ENCODE data around the gene ERC1.

ERC1 gene

GRCh38 chr12:1059162-1059561 is 68.1 kb downstream of the ERC1 start:
- H3K27me3 ChIP-seq (ENCODE audit: insufficient read depth, poor library complexity, severe bottlenecking), result no peaks in the 10 kb centered on the region
- TF ChIP-seq GABPA (IDR thresholded peaks at IDR 0.05; ENCODE audit: low read depth) (no peak), SPI1 (IDR thresholded peaks at IDR 0.05; ENCODE audit: borderline replicate concordance, low read depth) (no peak), CTCF (IDR thresholded peaks at IDR 0.05; ENCODE audit: insufficient read depth, low read length) (no peak), POLR2AphosphoS5 (IDR thresholded peaks at IDR 0.05; ENCODE audit: low read depth) (no peak)
- TF ChIP-seq, protein P1, sequence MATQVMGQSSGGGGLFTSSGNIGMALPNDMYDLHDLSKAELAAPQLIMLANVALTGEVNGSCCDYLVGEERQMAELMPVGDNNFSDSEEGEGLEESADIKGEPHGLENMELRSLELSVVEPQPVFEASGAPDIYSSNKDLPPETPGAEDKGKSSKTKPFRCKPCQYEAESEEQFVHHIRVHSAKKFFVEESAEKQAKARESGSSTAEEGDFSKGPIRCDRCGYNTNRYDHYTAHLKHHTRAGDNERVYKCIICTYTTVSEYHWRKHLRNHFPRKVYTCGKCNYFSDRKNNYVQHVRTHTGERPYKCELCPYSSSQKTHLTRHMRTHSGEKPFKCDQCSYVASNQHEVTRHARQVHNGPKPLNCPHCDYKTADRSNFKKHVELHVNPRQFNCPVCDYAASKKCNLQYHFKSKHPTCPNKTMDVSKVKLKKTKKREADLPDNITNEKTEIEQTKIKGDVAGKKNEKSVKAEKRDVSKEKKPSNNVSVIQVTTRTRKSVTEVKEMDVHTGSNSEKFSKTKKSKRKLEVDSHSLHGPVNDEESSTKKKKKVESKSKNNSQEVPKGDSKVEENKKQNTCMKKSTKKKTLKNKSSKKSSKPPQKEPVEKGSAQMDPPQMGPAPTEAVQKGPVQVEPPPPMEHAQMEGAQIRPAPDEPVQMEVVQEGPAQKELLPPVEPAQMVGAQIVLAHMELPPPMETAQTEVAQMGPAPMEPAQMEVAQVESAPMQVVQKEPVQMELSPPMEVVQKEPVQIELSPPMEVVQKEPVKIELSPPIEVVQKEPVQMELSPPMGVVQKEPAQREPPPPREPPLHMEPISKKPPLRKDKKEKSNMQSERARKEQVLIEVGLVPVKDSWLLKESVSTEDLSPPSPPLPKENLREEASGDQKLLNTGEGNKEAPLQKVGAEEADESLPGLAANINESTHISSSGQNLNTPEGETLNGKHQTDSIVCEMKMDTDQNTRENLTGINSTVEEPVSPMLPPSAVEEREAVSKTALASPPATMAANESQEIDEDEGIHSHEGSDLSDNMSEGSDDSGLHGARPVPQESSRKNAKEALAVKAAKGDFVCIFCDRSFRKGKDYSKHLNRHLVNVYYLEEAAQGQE (IDR thresholded peaks at IDR 0.05; ENCODE audit: insufficient replicate concordance, low read depth), result no peak

GRCh38 chr12:1063852-1064251 is 72.8 kb downstream of the ERC1 start:
- Histone ChIP-seq H3K27me3 (ENCODE audit: insufficient read depth, poor library complexity, severe bottlenecking) (no peaks in the 10 kb centered on the region), H3K27ac (replicated peaks) (no peak overlapping the region), H3K4me3 (replicated peaks; ENCODE audit: insufficient read depth, low read length) (no peak overlapping the region)
- no peak for TF ChIP-seq GABPA (IDR thresholded peaks at IDR 0.05; ENCODE audit: low read depth)
- TF ChIP-seq CTCF (IDR thresholded peaks at IDR 0.05; ENCODE audit: insufficient read depth, low read length), result no peak
- no peak for TF ChIP-seq POLR2AphosphoS5 (IDR thresholded peaks at IDR 0.05; ENCODE audit: low read depth)
- DNase-seq (ENCODE audit: low read depth in 1 of 2, low spot score in 1 of 2), result no peak

More at GRCh38 chr12:1059162-1059561, 68.1 kb downstream of the ERC1 start:
- H3K27ac ChIP-seq (replicated peaks), result no peak overlapping the region
- no peak for DNase-seq (ENCODE audit: low read depth in 1 of 2, low spot score in 1 of 2)
- no peak overlapping the region for H3K4me3 ChIP-seq (replicated peaks; ENCODE audit: insufficient read depth, low read length)

DNA sequence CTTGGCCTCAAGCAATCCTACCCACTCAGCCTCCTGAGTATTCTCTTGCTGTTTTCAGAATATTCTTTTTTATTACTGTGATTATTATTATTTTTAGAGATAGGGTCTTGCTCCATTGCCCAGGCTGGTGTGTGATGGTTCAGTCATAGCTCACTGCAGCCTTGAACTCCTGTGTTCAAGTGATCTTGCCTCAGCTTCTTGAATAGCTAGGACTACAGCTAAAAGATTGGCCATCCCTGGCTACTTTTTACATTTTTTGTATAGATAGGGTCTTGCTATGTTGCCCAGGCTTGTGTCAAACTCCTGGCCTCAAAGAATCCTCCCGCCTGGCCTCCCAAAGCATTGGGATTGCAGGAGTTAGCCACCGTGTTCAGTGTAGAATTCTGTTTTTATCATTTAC is 73.3 kb downstream of the ERC1 start:
- Histone ChIP-seq H3K4me3 (replicated peaks; ENCODE audit: insufficient read depth, low read length) (no peak overlapping the region), H3K27ac (replicated peaks) (no peak overlapping the region), H3K27me3 (ENCODE audit: insufficient read depth, poor library complexity, severe bottlenecking) (no peaks in the 10 kb centered on the region)
- no peak for DNase-seq (ENCODE audit: low read depth in 1 of 2, low spot score in 1 of 2)
- TF ChIP-seq CTCF (IDR thresholded peaks at IDR 0.05; ENCODE audit: insufficient read depth, low read length) (no peak), POLR2AphosphoS5 (IDR thresholded peaks at IDR 0.05; ENCODE audit: low read depth) (no peak), GABPA (IDR thresholded peaks at IDR 0.05; ENCODE audit: low read depth) (no peak), SPI1 (IDR thresholded peaks at IDR 0.05; ENCODE audit: borderline replicate concordance, low read depth) (no peak)
- TF ChIP-seq, protein P1 (IDR thresholded peaks at IDR 0.05; ENCODE audit: insufficient replicate concordance, low read depth), result no peak

DNA sequence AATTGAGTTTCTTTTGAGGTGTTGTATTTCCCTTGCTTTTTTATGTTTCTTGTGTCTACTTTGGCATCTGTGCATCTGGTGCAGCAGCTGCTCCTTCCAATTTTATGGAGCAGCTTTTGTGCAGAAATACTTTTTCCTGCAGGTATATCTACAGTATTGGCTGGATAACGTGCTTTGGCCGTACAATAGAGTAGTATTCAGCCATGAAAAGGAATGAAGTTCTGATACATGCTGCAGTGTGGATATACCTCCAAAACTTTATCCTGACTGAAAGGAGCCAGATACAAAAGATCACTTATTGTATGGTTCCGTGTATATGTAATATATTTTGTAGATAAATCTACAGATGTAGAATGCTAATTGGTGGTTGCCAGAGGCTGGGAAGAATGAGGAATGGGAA is 74.6 kb downstream of the ERC1 start:
- no peak overlapping the region for H3K27ac ChIP-seq (replicated peaks)
- no peak for DNase-seq (ENCODE audit: low read depth in 1 of 2, low spot score in 1 of 2)
- no peak overlapping the region for H3K4me3 ChIP-seq (replicated peaks; ENCODE audit: insufficient read depth, low read length)
- no peak for TF ChIP-seq SPI1 (IDR thresholded peaks at IDR 0.05; ENCODE audit: borderline replicate concordance, low read depth)
- TF ChIP-seq POLR2AphosphoS5 (IDR thresholded peaks at IDR 0.05; ENCODE audit: low read depth), result no peak
- TF ChIP-seq, protein P1 (IDR thresholded peaks at IDR 0.05; ENCODE audit: insufficient replicate concordance, low read depth), result no peak
- TF ChIP-seq GABPA (IDR thresholded peaks at IDR 0.05; ENCODE audit: low read depth), result no peak
- TF ChIP-seq CTCF (IDR thresholded peaks at IDR 0.05; ENCODE audit: insufficient read depth, low read length), result no peak
- H3K27me3 ChIP-seq (ENCODE audit: insufficient read depth, poor library complexity, severe bottlenecking), result no peaks in the 10 kb centered on the region
